Caco-2 (cell line): ENCODE data around the gene PFKFB2. TPM values are rescaled to one million over a fixed set of nuclear protein-coding genes. Genes with fewer than 3 reads are reported as not detected.

Source experiments
- BruUV-seq: library from RNA; stranded (reverse); fragments of 400-500 nt; replicated peaks from 2 replicates; lab custom pipeline; 2021; lab: Mats Ljungman, UMichigan
- CTCF ChIA-PET: fragments of 300-600 bp; sonication (Branson Sonifier 250); formaldehyde crosslinking; loops from one replicate; lab custom pipeline; 2022; ENCODE audit warnings: antibody characterized with exemption; lab: Charles Lee
- POLR2A ChIA-PET: fragments of 300-600 bp; sonication (Branson Sonifier 250); formaldehyde crosslinking; loops from one replicate; lab custom pipeline; 2022; ENCODE audit warnings: antibody characterized with exemption; lab: Charles Lee
- DNase-seq, 2 experiments: peaks; one replicate each; pipeline versions ENCODE4 v3.0.0 to v3.0.0-alpha.2; 2020 to 2022
- H3K27me3 ChIP-seq: replicated peaks from 2 replicates; pipeline ENCODE4 v1.6.0; 2011; ENCODE audit warnings: low read length; ENCODE audit not compliant: control insufficient read depth, insufficient read depth
- H3K36me3 ChIP-seq: 2 replicates; pipeline ENCODE4 v1.5.1; 2011; ENCODE audit warnings: low read length; ENCODE audit not compliant: control insufficient read depth, insufficient read depth
- H3K4me1 ChIP-seq: fragments of 250-450 bp; sonication (Bioruptor Pico); 2 replicates; pipeline ENCODE4 v1.5.1; 2020; ENCODE audit warnings: mild to moderate bottlenecking
- H3K4me3 ChIP-seq: 2 replicates; pipeline ENCODE4 v1.5.1; 2011; ENCODE audit warnings: low read depth, mild to moderate bottlenecking, control low read depth, low read length
- H3K9me3 ChIP-seq: fragments of 250-450 bp; sonication (Bioruptor Pico); 2 replicates; pipeline ENCODE4 v1.5.1; 2020; ENCODE audit warnings: mild to moderate bottlenecking, moderate library complexity
- H3K27ac Mint-ChIP-seq: one replicate; pipeline ENCODE4 v1.8.0; 2022; ENCODE audit warnings: mixed read lengths; ENCODE audit not compliant: unreplicated experiment
- H3K27me3 Mint-ChIP-seq: one replicate; pipeline ENCODE4 v1.8.0; 2022; ENCODE audit warnings: mixed read lengths; ENCODE audit not compliant: insufficient read depth, unreplicated experiment
- H3K36me3 Mint-ChIP-seq: one replicate; pipeline ENCODE4 v1.8.0; 2022; ENCODE audit warnings: mild to moderate bottlenecking, mixed read lengths; ENCODE audit not compliant: insufficient read depth, unreplicated experiment
- H3K4me1 Mint-ChIP-seq: one replicate; pipeline ENCODE4 v1.8.0; 2022; ENCODE audit warnings: low read depth, mixed read lengths; ENCODE audit not compliant: unreplicated experiment
- H3K4me3 Mint-ChIP-seq: one replicate; pipeline ENCODE4 v1.8.0; 2022; ENCODE audit warnings: mild to moderate bottlenecking, moderate library complexity, mixed read lengths; ENCODE audit not compliant: unreplicated experiment
- H3K9me3 Mint-ChIP-seq: one replicate; pipeline ENCODE4 v1.8.0; 2022; ENCODE audit warnings: mixed read lengths; ENCODE audit not compliant: unreplicated experiment
- CTCF ChIP-seq, 2 experiments: fragments of 200-600 bp in 1 of 2; IDR thresholded peaks; 1 replicate in 1 of 2; 2 replicates in 1 of 2; pipeline versions ENCODE4 v1.5.1 to v1.8.0; 2011 to 2022; ENCODE audit warnings: antibody characterized with exemption in 1 of 2, control low read depth in 1 of 2, inconsistent platforms in 1 of 2, low read depth in 1 of 2, low read length in 1 of 2, mild to moderate bottlenecking in 1 of 2, moderate library complexity in 1 of 2; ENCODE audit not compliant: insufficient read depth in 1 of 2, severe bottlenecking in 1 of 2, unreplicated experiment in 1 of 2
- intact Hi-C: fragments of 100-400 bp; cut with micrococcal nuclease; formaldehyde crosslinking; loops from one replicate; pipeline ENCODE4 v1.10.0; 2022; ENCODE audit not compliant: unreplicated experiment
- total RNA-seq: library from RNA; stranded (reverse); gene quantifications from 2 replicates; pipeline ENCODE4 v1.2.3, GENCODE V29; 2022

PFKFB2 gene
- total RNA-seq, 1 experiment from 2014 or later = 38.9 TPM

DNA sequence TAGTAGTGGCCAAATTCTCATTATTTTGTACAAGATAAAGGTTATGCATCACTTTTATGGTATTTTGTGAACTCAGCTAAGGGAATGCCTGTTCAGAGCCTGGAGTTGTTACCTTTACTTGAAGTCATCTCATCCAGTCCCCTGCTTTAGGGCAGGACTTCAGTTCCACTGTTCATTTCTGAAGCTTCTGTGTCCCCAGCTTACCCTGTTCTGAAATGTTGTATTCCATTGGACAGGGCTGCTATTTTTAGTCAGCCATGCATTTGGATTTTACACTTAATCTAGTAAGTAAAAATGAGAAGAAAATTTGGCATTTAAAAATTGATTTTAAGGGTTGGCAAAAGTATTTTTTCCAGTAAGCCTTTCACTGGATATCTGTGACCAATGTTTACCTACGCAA lies 23.9 kb downstream of the PFKFB2 start:
- H3K4me1 Mint-ChIP-seq = no peaks in the 10 kb centered on the region
- H3K36me3 Mint-ChIP-seq = peaks cover 1% of the 10 kb centered on the region
- BruUV-seq = no TSS peak
- Histone ChIP-seq H3K4me3 (no peak overlapping the region), H3K27me3 (no peaks in the 10 kb centered on the region), H3K4me1 (no peaks in the 10 kb centered on the region), H3K9me3 (no peaks in the 10 kb centered on the region), H3K36me3 (peaks cover 3% of the 10 kb centered on the region)
- POLR2A ChIA-PET = no interaction called here
- H3K9me3 Mint-ChIP-seq = no peaks in the 10 kb centered on the region
- DNase-seq = no peak
- no peak overlapping the region for H3K27ac Mint-ChIP-seq
- CTCF ChIA-PET = no interaction called here
- no peaks in the 10 kb centered on the region for H3K27me3 Mint-ChIP-seq
- intact Hi-C loops = loop anchor here (1.0 to 5.0 kb wide), 2 partner anchors 95 to 140 kb away; no protein-coding TSS in a partner anchor
- TF ChIP-seq CTCF (IDR thresholded peaks at IDR 0.05; ENCODE audit: insufficient read depth in 1 of 2, low read depth in 1 of 2, low read length in 1 of 2, severe bottlenecking in 1 of 2, unreplicated experiment in 1 of 2) = no peak
- no peak overlapping the region for H3K4me3 Mint-ChIP-seq

- Mint-ChIP-seq H3K27ac (no peak overlapping the region), H3K4me3 (no peak overlapping the region), H3K9me3 (no peaks in the 10 kb centered on the region), H3K36me3 (no peaks in the 10 kb centered on the region), H3K27me3 (no peaks in the 10 kb centered on the region), H3K4me1 (no peaks in the 10 kb centered on the region)
- intact Hi-C loops = loop anchor here (1.0 to 5.0 kb wide), 3 partner anchors 24 to 140 kb away; partner anchors contain the start of gene PFKFB2
- BruUV-seq = no TSS peak
- peak; percentile 89 to 92 for TF ChIP-seq CTCF (IDR thresholded peaks at IDR 0.05; ENCODE audit: insufficient read depth in 1 of 2, low read depth in 1 of 2, low read length in 1 of 2, severe bottlenecking in 1 of 2, unreplicated experiment in 1 of 2)
- no peaks in the 10 kb centered on the region for H3K27me3 ChIP-seq
- CTCF ChIA-PET = no interaction called here
- no peak overlapping the region for H3K4me3 ChIP-seq
- no peaks in the 10 kb centered on the region for H3K9me3 ChIP-seq
- POLR2A ChIA-PET = no interaction called here
- peak; percentile 58 to 81 for DNase-seq
- no peaks in the 10 kb centered on the region for H3K4me1 ChIP-seq
- H3K36me3 ChIP-seq = peaks cover under 1% of the 10 kb centered on the region; the same call in 1 of the 2 replicates
These were observed 24.6 kb downstream of the PFKFB2 start for GRCh38 chr1:207077470-207078377.

GRCh38 chr1:207078578-207079132 lies 25.6 kb downstream of the PFKFB2 start:
- TF ChIP-seq CTCF (IDR thresholded peaks at IDR 0.05; ENCODE audit: insufficient read depth in 1 of 2, low read depth in 1 of 2, low read length in 1 of 2, severe bottlenecking in 1 of 2, unreplicated experiment in 1 of 2) = no peak
- Mint-ChIP-seq H3K9me3 (no peaks in the 10 kb centered on the region), H3K27ac (no peak overlapping the region), H3K36me3 (peaks cover 6% of the 10 kb centered on the region), H3K27me3 (no peaks in the 10 kb centered on the region), H3K4me1 (peaks cover 6% of the 10 kb centered on the region), H3K4me3 (no peak overlapping the region)
- H3K9me3 ChIP-seq = no peaks in the 10 kb centered on the region
- DNase-seq = no peak
- H3K4me3 ChIP-seq = no peak overlapping the region
- CTCF ChIA-PET = no interaction called here
- POLR2A ChIA-PET = no interaction called here
- peaks cover 3% of the 10 kb centered on the region; the same call in 1 of the 2 replicates for H3K4me1 ChIP-seq
- H3K27me3 ChIP-seq = no peaks in the 10 kb centered on the region
- intact Hi-C loops = loop anchor here (1.0 to 5.0 kb wide), 2 partner anchors 25 to 141 kb away; partner anchors contain the start of gene PFKFB2
- no peaks in the 10 kb centered on the region; the same call in 1 of the 2 replicates for H3K36me3 ChIP-seq
- no TSS peak for BruUV-seq
